ENCODE results near the gene PTGDS. TPM values are rescaled to one million over a fixed set of nuclear protein-coding genes. Genes with fewer than 3 reads are reported as not detected.

PTGDS gene
- total and polyA plus RNA-seq, 10 of the 15 experiments (the other 5 are each of a cell fraction or from before 2014, with no cell fraction given): not detected

DNA sequence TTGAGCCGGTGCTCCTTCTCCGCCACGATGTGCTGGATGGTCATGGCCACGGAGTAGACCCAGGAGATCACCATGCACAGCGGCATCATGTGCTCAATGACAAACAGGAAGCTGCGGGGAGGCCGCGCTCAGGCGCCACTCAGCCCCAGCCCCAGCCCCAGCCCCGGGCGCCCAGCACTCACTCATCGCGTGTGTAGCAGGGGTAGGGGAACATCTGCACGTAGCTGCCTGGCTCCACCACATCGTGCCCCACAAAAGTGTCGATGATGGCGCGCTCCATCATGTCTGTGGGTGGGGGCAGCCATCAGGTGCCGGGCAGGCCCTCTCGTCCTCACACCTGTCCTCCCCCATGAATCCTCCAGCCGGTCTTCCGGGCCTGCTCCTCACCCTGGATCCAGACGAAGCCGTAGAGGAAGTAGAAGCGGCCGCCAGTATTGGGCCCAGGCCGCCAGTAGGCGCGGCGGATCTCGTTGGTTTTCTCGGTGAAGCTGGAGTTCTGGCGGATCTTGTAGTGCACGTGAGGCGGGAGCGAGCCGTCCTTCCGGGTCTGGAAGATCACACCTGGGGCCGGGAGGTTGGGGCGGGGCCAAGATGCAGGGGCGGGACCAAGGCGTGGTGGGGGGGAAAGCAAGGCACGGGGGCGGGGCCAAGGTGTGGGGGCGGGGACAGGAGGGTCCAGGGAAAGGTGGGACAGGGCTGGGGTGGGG is 40.6 kb downstream of the PTGDS start (continued):
- TF ChIP-seq, protein P1, sequence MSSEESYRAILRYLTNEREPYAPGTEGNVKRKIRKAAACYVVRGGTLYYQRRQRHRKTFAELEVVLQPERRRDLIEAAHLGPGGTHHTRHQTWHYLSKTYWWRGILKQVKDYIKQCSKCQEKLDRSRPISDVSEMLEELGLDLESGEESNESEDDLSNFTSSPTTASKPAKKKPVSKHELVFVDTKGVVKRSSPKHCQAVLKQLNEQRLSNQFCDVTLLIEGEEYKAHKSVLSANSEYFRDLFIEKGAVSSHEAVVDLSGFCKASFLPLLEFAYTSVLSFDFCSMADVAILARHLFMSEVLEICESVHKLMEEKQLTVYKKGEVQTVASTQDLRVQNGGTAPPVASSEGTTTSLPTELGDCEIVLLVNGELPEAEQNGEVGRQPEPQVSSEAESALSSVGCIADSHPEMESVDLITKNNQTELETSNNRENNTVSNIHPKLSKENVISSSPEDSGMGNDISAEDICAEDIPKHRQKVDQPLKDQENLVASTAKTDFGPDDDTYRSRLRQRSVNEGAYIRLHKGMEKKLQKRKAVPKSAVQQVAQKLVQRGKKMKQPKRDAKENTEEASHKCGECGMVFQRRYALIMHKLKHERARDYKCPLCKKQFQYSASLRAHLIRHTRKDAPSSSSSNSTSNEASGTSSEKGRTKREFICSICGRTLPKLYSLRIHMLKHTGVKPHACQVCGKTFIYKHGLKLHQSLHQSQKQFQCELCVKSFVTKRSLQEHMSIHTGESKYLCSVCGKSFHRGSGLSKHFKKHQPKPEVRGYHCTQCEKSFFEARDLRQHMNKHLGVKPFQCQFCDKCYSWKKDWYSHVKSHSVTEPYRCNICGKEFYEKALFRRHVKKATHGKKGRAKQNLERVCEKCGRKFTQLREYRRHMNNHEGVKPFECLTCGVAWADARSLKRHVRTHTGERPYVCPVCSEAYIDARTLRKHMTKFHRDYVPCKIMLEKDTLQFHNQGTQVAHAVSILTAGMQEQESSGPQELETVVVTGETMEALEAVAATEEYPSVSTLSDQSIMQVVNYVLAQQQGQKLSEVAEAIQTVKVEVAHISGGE (CRISPR knock-in tag; IDR thresholded peaks at IDR 0.05): no peak
- TF ChIP-seq, protein P2, sequence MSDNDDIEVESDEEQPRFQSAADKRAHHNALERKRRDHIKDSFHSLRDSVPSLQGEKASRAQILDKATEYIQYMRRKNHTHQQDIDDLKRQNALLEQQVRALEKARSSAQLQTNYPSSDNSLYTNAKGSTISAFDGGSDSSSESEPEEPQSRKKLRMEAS (IDR thresholded peaks at IDR 0.05; ENCODE audit: low read depth, low read length): no peak

DNA sequence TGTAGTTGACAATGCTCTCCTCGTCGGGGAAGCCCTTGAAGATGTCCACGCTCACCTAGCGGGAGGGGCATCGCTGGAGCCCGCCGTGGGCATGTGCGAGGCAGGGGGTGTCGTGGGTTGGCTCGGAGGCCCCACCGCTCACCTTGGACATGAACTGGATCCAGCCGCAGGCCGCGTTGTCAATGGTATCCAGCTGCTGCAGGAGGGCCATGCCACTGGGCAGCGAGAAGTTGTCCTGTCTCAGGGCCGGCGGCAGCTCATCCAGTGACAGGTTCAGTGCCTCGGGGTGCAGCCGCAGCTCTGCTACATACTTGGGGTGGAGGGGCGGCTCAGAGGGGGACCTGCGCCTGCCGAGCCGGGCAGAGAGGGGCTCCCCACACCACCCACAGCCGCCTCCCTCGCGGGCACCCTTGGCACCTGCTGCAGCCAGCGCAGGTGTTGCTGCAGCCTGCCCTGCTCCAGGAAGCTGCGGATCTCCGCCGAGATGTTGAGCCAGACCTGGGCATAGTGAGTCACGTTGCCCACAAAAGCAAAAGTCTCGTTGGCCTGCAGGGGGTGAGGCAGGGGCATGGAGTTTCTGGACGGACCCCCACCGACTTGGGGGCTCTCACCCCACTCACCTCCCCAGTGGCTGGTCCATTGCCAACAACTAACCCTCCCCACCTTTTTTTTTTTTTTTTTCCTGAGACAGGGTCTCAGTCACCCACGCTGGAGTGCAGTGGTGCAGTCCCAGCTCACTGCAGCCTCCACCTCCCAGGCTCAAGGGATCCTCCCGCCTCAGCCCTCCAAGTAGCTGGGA is 41.7 kb downstream of the PTGDS start:
- ATAC-seq: no peak
- no peaks in the 10 kb centered on the region for H3K27me3 ChIP-seq (replicated peaks in 1 of 2; ENCODE audit: control insufficient read depth in 2 of 2, insufficient read depth in 2 of 2, low read length in 1 of 2)

More for the DNA sequence above, 41.7 kb downstream of the PTGDS start:
- H3K79me2 ChIP-seq (ENCODE audit: control insufficient read depth, insufficient read depth, low read length): no peaks in the 10 kb centered on the region
- H3K9me3 ChIP-seq (replicated peaks; ENCODE audit: control insufficient read depth, insufficient read depth, low read length): no peaks in the 10 kb centered on the region; the same call in 2 of the 3 replicates
- H3K4me1 ChIP-seq (ENCODE audit: control insufficient read depth, insufficient read depth, low read length): no peaks in the 10 kb centered on the region
- no peak overlapping the region for H3K4me3 ChIP-seq
- RAD21 ChIA-PET (ENCODE audit: unreplicated experiment): no interaction called here
- POLR2A ChIA-PET: interaction anchor here (0.6 to 1.3 kb wide), 2 partner anchors 12 to 26 kb away, joined by 3 to 4 read pairs; no protein-coding TSS in a partner anchor
- no peak overlapping the region for H3K27ac ChIP-seq (ENCODE audit: control insufficient read depth, insufficient read depth)
- no peaks in the 10 kb centered on the region for H3K36me3 ChIP-seq (ENCODE audit: control insufficient read depth in 2 of 2, insufficient read depth in 2 of 2, low read length in 1 of 2)
- SMC1A ChIA-PET (ENCODE audit: uncharacterized antibody, unreplicated experiment): no interaction called here
- H4K20me1 ChIP-seq (ENCODE audit: control insufficient read depth, insufficient read depth): no peaks in the 10 kb centered on the region
- CTCF ChIA-PET: interaction anchor here (0.6 to 1.5 kb wide), 3 partner anchors 16 to 210 kb away, joined by 4 to 7 read pairs (median 5); no protein-coding TSS in a partner anchor
- no peak overlapping the region for H3K9ac ChIP-seq (ENCODE audit: control insufficient read depth, insufficient read depth, low read length)
- no peak for TF ChIP-seq POLR2AphosphoS5 (IDR thresholded peaks at IDR 0.05; ENCODE audit: low read length)
- TF ChIP-seq NR2C2 (IDR thresholded peaks at IDR 0.05; ENCODE audit: borderline replicate concordance, control insufficient read depth, insufficient read length, low read depth): no peak
- no peak for TF ChIP-seq MTA2 (IDR thresholded peaks at IDR 0.05; ENCODE audit: low read depth)
- TF ChIP-seq ZNF384 (IDR thresholded peaks at IDR 0.05; ENCODE audit: borderline replicate concordance, low read depth, low read length): no peak
- no peak for TF ChIP-seq CHD2 (IDR thresholded peaks at IDR 0.05; ENCODE audit: borderline replicate concordance, low read depth, low read length)
- TF ChIP-seq, protein P3, sequence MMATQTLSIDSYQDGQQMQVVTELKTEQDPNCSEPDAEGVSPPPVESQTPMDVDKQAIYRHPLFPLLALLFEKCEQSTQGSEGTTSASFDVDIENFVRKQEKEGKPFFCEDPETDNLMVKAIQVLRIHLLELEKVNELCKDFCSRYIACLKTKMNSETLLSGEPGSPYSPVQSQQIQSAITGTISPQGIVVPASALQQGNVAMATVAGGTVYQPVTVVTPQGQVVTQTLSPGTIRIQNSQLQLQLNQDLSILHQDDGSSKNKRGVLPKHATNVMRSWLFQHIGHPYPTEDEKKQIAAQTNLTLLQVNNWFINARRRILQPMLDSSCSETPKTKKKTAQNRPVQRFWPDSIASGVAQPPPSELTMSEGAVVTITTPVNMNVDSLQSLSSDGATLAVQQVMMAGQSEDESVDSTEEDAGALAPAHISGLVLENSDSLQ (IDR thresholded peaks at IDR 0.05): no peak
- TF ChIP-seq CBX5 (IDR thresholded peaks at IDR 0.05; ENCODE audit: low read depth): no peak
- WGBS (ENCODE audit: insufficient coverage, insufficient replicate concordance, low lambda C conversion rate, missing lambda C conversion rate): 53% methylated on average over 33 of the region's 36 CpGs
- H3K4me2 ChIP-seq (ENCODE audit: control insufficient read depth, insufficient read depth): no peak overlapping the region
- FAIRE-seq (no peak), DNase-seq (ENCODE audit: low read depth, low spot score) (no peak)
- intact Hi-C loops (cut with micrococcal nuclease; ENCODE audit: unreplicated experiment): no loop called here
- no peak overlapping the region for H2AFZ ChIP-seq (ENCODE audit: control insufficient read depth, low read depth, low read length)
- BruUV-seq (replicated peaks): no TSS peak
- in situ Hi-C loops (cut with MboI): no loop called here
